Keratinocyte (primary cell): ENCODE data around the gene SAMD13.

Experiments used
- EZH2 ChIP-seq: IDR thresholded peaks from one replicate; pipeline ENCODE4 v1.6.1; 2012; ENCODE audit warnings: inconsistent platforms, mild to moderate bottlenecking, low read length, moderate library complexity
- TF ChIP-seq, protein P1 (sequence below), 3 experiments: IDR thresholded peaks in 1 of 3; conservative IDR thresholded peaks in 1 of 3; optimal IDR thresholded peaks in 1 of 3; 2 replicates in 2 of 3; 3 replicates in 1 of 3; pipeline versions ENCODE3 to v1.5.1; 2011; ENCODE audit warnings: low read length in 3 of 3, mild to moderate bottlenecking in 3 of 3, moderate library complexity in 2 of 3, control low read depth in 1 of 3, inconsistent platforms in 1 of 3; ENCODE audit not compliant: insufficient read depth in 2 of 3; ENCODE audit errors: extremely low read depth in 1 of 3

GRCh38 chr1:84311296-84311695 lies 9.8 kb downstream of the SAMD13 start:
- TF ChIP-seq EZH2, result no peak
- TF ChIP-seq, protein P1, sequence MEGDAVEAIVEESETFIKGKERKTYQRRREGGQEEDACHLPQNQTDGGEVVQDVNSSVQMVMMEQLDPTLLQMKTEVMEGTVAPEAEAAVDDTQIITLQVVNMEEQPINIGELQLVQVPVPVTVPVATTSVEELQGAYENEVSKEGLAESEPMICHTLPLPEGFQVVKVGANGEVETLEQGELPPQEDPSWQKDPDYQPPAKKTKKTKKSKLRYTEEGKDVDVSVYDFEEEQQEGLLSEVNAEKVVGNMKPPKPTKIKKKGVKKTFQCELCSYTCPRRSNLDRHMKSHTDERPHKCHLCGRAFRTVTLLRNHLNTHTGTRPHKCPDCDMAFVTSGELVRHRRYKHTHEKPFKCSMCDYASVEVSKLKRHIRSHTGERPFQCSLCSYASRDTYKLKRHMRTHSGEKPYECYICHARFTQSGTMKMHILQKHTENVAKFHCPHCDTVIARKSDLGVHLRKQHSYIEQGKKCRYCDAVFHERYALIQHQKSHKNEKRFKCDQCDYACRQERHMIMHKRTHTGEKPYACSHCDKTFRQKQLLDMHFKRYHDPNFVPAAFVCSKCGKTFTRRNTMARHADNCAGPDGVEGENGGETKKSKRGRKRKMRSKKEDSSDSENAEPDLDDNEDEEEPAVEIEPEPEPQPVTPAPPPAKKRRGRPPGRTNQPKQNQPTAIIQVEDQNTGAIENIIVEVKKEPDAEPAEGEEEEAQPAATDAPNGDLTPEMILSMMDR (optimal IDR thresholded peaks at IDR 0.05 in 1 of 3, IDR thresholded peaks at IDR 0.05 in 1 of 3, conservative IDR thresholded peaks at IDR 0.05 in 1 of 3; ENCODE audit: extremely low read depth in 1 of 3, insufficient read depth in 2 of 3, low read length in 3 of 3), result no peak
